ENCODE measurements around the gene SLC29A4.
"Not testable (repeated sequence)": the region's sequence is repeated elsewhere in the genome, so short reads cannot be mapped to it uniquely, and the experiment has no call there.

SLC29A4 gene

GRCh38 chr7:5275510-5275909 lies 7.2 kb upstream of the SLC29A4 start:
- DNase-seq: not testable (repeated sequence)

GRCh38 chr7:5276123-5276522 lies 6.6 kb upstream of the SLC29A4 start:
- DNase-seq: not testable (repeated sequence)

- DNase-seq: no peak
These were observed 6.1 kb upstream of the SLC29A4 start for GRCh38 chr7:5276611-5277010.

GRCh38 chr7:5278766-5279165 lies 4.0 kb upstream of the SLC29A4 start:
- DNase-seq: no peak

GRCh38 chr7:5279734-5280133 lies 3.0 kb upstream of the SLC29A4 start:
- DNase-seq: no peak

- DNase-seq: not testable (repeated sequence)
These were observed 894 bp upstream of the SLC29A4 start for GRCh38 chr7:5281598-5282500.

GRCh38 chr7:5283421-5284303 lies 919 bp downstream of the SLC29A4 start:
- peak in 1 of 2 experiments; percentile 34 for DNase-seq

- DNase-seq: peak; percentile 82 to 95
These were observed 1.9 kb downstream of the SLC29A4 start for GRCh38 chr7:5284304-5285281.

GRCh38 chr7:5286933-5287332 lies 4.2 kb downstream of the SLC29A4 start:
- DNase-seq: no peak

- DNase-seq: not testable (repeated sequence)
These were observed 4.6 kb downstream of the SLC29A4 start for GRCh38 chr7:5287373-5287772.

- DNase-seq: no peak
These were observed 5.1 kb downstream of the SLC29A4 start for GRCh38 chr7:5287802-5288201.

- not testable (repeated sequence) for DNase-seq
These were observed 5.8 kb downstream of the SLC29A4 start for GRCh38 chr7:5288560-5288959.

- no peak for DNase-seq
These were observed 6.6 kb downstream of the SLC29A4 start for GRCh38 chr7:5289355-5289754.

GRCh38 chr7:5291301-5291700 lies 8.6 kb downstream of the SLC29A4 start:
- DNase-seq: no peak

GRCh38 chr7:5291711-5292335 lies 9.1 kb downstream of the SLC29A4 start:
- DNase-seq: not testable (repeated sequence)

GRCh38 chr7:5294169-5294987 lies 11.6 kb downstream of the SLC29A4 start:
- DNase-seq: no peak

GRCh38 chr7:5295039-5296014 lies 12.6 kb downstream of the SLC29A4 start:
- DNase-seq: no peak

- DNase-seq: no peak
These were observed 13.4 kb downstream of the SLC29A4 start for GRCh38 chr7:5296015-5296610.

GRCh38 chr7:5296611-5297226 lies 14.0 kb downstream of the SLC29A4 start:
- peak; percentile 23 to 87 for DNase-seq

Measured in NCI-H526 (cell line).